Psoas muscle (tissue), 8 donors: ENCODE measurements around the gene RNASEH2B. TPM values are rescaled to one million over a fixed set of nuclear protein-coding genes. Genes with fewer than 3 reads are reported as not detected.

Source experiments
- ATAC-seq, 4 donors: fragments of 200-7000 bp; cut with Tn5 transposase; one replicate each; pipeline ENCODE4 v1.9.1; 2020; ENCODE audit warnings: moderate library complexity in 3 of 4, mild to moderate bottlenecking in 2 of 4
- DNase-seq, 2 donors: peaks; one replicate each; pipeline ENCODE4 v3.0.0-alpha.2; 2020
- H3K27ac ChIP-seq: fragments of 200-600 bp; one replicate; pipeline ENCODE4 v1.8.0; 2022
- H3K27me3 ChIP-seq, 3 donors: fragments of 200-600 bp in 1 of 3; one replicate each; pipeline versions ENCODE4 v1.6.1 to v1.8.0; 2013 to 2022; ENCODE audit warnings: low read length in 2 of 3, mild to moderate bottlenecking in 2 of 3, moderate library complexity in 1 of 3; ENCODE audit not compliant: insufficient read depth in 3 of 3
- H3K36me3 ChIP-seq, 2 donors: fragments of 200-600 bp in 1 of 2; one replicate each; pipeline versions ENCODE4 v1.6.1 to v1.8.0; 2013 to 2022; ENCODE audit warnings: low read depth in 1 of 2, mild to moderate bottlenecking in 1 of 2, moderate library complexity in 1 of 2; ENCODE audit not compliant: insufficient read depth in 1 of 2
- H3K4me1 ChIP-seq: fragments of 200-600 bp; one replicate; pipeline ENCODE4 v1.8.0; 2022
- H3K4me3 ChIP-seq: fragments of 200-600 bp; one replicate; pipeline ENCODE4 v1.8.0; 2022; ENCODE audit warnings: mild to moderate bottlenecking
- H3K9me3 ChIP-seq: fragments of 200-600 bp; one replicate; pipeline ENCODE4 v1.8.0; 2022
- CTCF ChIP-seq: fragments of 200-600 bp; IDR thresholded peaks from one replicate; pipeline ENCODE4 v1.8.0; 2022; ENCODE audit warnings: antibody characterized with exemption
- WGBS, 3 donors: extraction: QIAGEN DNeasy Blood & Tissue Kit; methylation state at CpG; one replicate each; pipeline versions ENCODE4 v1.1.6 to v1.1.7; 2013; 5-methylcytosine and 5-hydroxymethylcytosine counted together
- intact Hi-C, 2 donors: fragments of 100-400 bp; cut with DNase I; formaldehyde crosslinking; loops; one replicate each; pipeline versions ENCODE4 v1.11.0 to v1.14.2; 2022
- polyA plus RNA-seq, 3 donors: library from polyadenylated mRNA; stranded (reverse); fragments of 200-250 nt; gene quantifications; one replicate each; pipeline ENCODE4 v1.2.3, GENCODE V29; 2013
- total RNA-seq, 4 donors: library from RNA; stranded (reverse); fragmentation: NEBNext Ultra II Directional in 2 of 4; extraction: Animal tissue kit (Norgen Biotek cat#: 25700) in 2 of 4; gene quantifications; one replicate each; pipeline versions ENCODE4 v1.2.1 to v1.2.4, GENCODE V29; 2021 to 2023
- donor health status: healthy with polysubstance abuse.
- donor health status: DM: no; HTN: no; CAD: no; lungs with moderate emphysema.
- donor health status: Bipolar disorder and iron deficiency.
- donor health status: healthy.
- donor health status: DM: yes; HTN: yes; CAD: no.
- donor health status: DM: no; HTN: no; CAD: no.
- donor health status: DM: no; HTN: no; CAD: no.
- donor health status: DM: yes; HTN: yes; CAD: no.

RNASEH2B gene
- total and polyA plus RNA-seq, 7 donors: 10.6 to 20.7 (median 16.7) TPM

- ATAC-seq (no peak), DNase-seq (no peak)
- Histone ChIP-seq H3K27ac (no peak overlapping the region), H3K9me3 (no peaks in the 10 kb centered on the region), H3K4me3 (no peak overlapping the region), H3K27me3 (no peaks in the 10 kb centered on the region), H3K4me1 (peaks cover 6% of the 10 kb centered on the region), H3K36me3 (no peaks in the 10 kb centered on the region)
- no peak for TF ChIP-seq CTCF
- intact Hi-C loops: loop anchor here in 1 of 2 donors (10.0 kb wide), 1 partner anchor 833 kb away; no protein-coding TSS in a partner anchor
Measured at GRCh38 chr13:50917572-50917971, 8.0 kb downstream of the RNASEH2B start.

- peaks cover 6% of the 10 kb centered on the region for H3K4me1 ChIP-seq
- H3K36me3 ChIP-seq: no peaks in the 10 kb centered on the region
- WGBS, 3 donors: 66 to 78% (median 74%) methylated on average over 3 of the region's 3 CpGs
- peaks cover 10% of the 10 kb centered on the region for H3K9me3 ChIP-seq
- ATAC-seq (no peak), DNase-seq (no peak)
- H3K4me3 ChIP-seq: no peak overlapping the region
- intact Hi-C loops: loop anchor here in 1 of 2 donors (10.0 kb wide), 1 partner anchor 834 kb away; no protein-coding TSS in a partner anchor
- no peak for TF ChIP-seq CTCF
- no peak overlapping the region for H3K27ac ChIP-seq
- H3K27me3 ChIP-seq: no peaks in the 10 kb centered on the region
Measured at GRCh38 chr13:50918567-50918966, 9.0 kb downstream of the RNASEH2B start.

- no peaks in the 10 kb centered on the region for H3K36me3 ChIP-seq
- H3K27me3 ChIP-seq: no peaks in the 10 kb centered on the region
- no peak for TF ChIP-seq CTCF
- 83 to 93% (median 91%) methylated on average over 2 of the region's 2 CpGs for WGBS, 3 donors
- H3K9me3 ChIP-seq: peaks cover 17% of the 10 kb centered on the region
- H3K27ac ChIP-seq: no peak overlapping the region
- DNase-seq (no peak), ATAC-seq (no peak)
- H3K4me1 ChIP-seq: peaks cover 6% of the 10 kb centered on the region
- H3K4me3 ChIP-seq: no peak overlapping the region
- intact Hi-C loops: loop anchor here in 1 of 2 donors (10.0 kb wide), 1 partner anchor 834 kb away; no protein-coding TSS in a partner anchor
Measured at GRCh38 chr13:50919277-50919676, 9.7 kb downstream of the RNASEH2B start.

GRCh38 chr13:50921706-50922105 lies 12.1 kb downstream of the RNASEH2B start:
- 86 to 95% (median 93%) methylated on average over 1 of the region's 1 CpG for WGBS, 3 donors
- intact Hi-C loops: no loop called here
- no peak overlapping the region for H3K27ac ChIP-seq
- no peak for DNase-seq
- H3K4me3 ChIP-seq: no peak overlapping the region
- peaks cover 28% of the 10 kb centered on the region for H3K9me3 ChIP-seq
- ATAC-seq: no peak
- H3K4me1 ChIP-seq: peaks cover 6% of the 10 kb centered on the region
- no peaks in the 10 kb centered on the region for H3K27me3 ChIP-seq
- H3K36me3 ChIP-seq: no peaks in the 10 kb centered on the region
- TF ChIP-seq CTCF: no peak

- intact Hi-C loops: no loop called here
- no peak for DNase-seq
Measured at GRCh38 chr13:50923272-50923671, 13.7 kb downstream of the RNASEH2B start.

More at GRCh38 chr13:50923272-50923671, 13.7 kb downstream of the RNASEH2B start:
- peaks cover 28% of the 10 kb centered on the region for H3K9me3 ChIP-seq
- H3K4me3 ChIP-seq: no peak overlapping the region
- no peak for ATAC-seq
- H3K4me1 ChIP-seq: peaks cover 6% of the 10 kb centered on the region
- no peaks in the 10 kb centered on the region for H3K27me3 ChIP-seq
- no peak for TF ChIP-seq CTCF
- 97 to 100% (median 98%) methylated on average over 1 of the region's 1 CpG for WGBS, 3 donors
- no peak overlapping the region for H3K27ac ChIP-seq
- no peaks in the 10 kb centered on the region for H3K36me3 ChIP-seq
